Upper lobe of left lung (tissue), 4 donors: ENCODE measurements around the gene EPHB1.

Experiments used
- CTCF ChIP-seq, 6 experiments: fragments of 450-650 bp in 4 of 6; fragments of 200-600 bp in 2 of 6; sonication (generic) in 2 of 6; IDR thresholded peaks; one replicate each; pipeline ENCODE4 v1.5.1; 2016 to 2019; ENCODE audit warnings: antibody characterized with exemption in 6 of 6
- POLR2A ChIP-seq, 4 donors: fragments of 450-650 bp; IDR thresholded peaks; one replicate each; pipeline ENCODE4 v1.5.1; 2016 to 2017; ENCODE audit warnings: antibody characterized with exemption in 4 of 4, mild to moderate bottlenecking in 2 of 4

- TF ChIP-seq POLR2A (IDR thresholded peaks at IDR 0.05): no peak
- TF ChIP-seq CTCF (IDR thresholded peaks at IDR 0.05): no peak
Measured at GRCh38 chr3:135170732-135171131, 375.7 kb downstream of the EPHB1 start.
